H9 (cell line): ENCODE data around the gene KCTD12. TPM values are rescaled to one million over a fixed set of nuclear protein-coding genes. Genes with fewer than 3 reads are reported as not detected.

Experiments used
- DNase-seq: peaks from one replicate; pipeline ENCODE4 v3.0.0-alpha.2; 2017
- H2AFZ ChIP-seq: one replicate; pipeline ENCODE4 v1.6.1; 2013; ENCODE audit warnings: mild to moderate bottlenecking, low read length, control low read depth, moderate library complexity
- H2AK5ac ChIP-seq: 2 replicates; pipeline ENCODE4 v1.6.1; 2013; ENCODE audit warnings: low read length, control low read depth, mixed read lengths; ENCODE audit not compliant: insufficient read length
- H2BK120ac ChIP-seq: one replicate; pipeline ENCODE4 v1.6.1; 2013; ENCODE audit warnings: low read depth, mild to moderate bottlenecking, low read length, control low read depth, inconsistent platforms; ENCODE audit not compliant: poor library complexity, severe bottlenecking
- H2BK12ac ChIP-seq: 2 replicates; pipeline ENCODE4 v1.6.1; 2013; ENCODE audit warnings: low read length, control low read depth, mixed read lengths, low read depth; ENCODE audit not compliant: insufficient read length
- H2BK15ac ChIP-seq: 2 replicates; pipeline ENCODE4 v1.6.1; 2013; ENCODE audit warnings: low read depth, low read length, control low read depth
- H2BK20ac ChIP-seq: one replicate; pipeline ENCODE4 v1.6.1; 2013; ENCODE audit warnings: low read depth, mild to moderate bottlenecking, low read length, control low read depth, inconsistent platforms; ENCODE audit not compliant: poor library complexity, severe bottlenecking
- H2BK5ac ChIP-seq: 2 replicates; pipeline ENCODE4 v1.6.1; 2013; ENCODE audit warnings: low read length, control low read depth, mixed read lengths; ENCODE audit not compliant: insufficient read length
- H3K14ac ChIP-seq: 2 replicates; pipeline ENCODE4 v1.6.1; 2013; ENCODE audit warnings: low read length, control low read depth; ENCODE audit not compliant: insufficient read depth
- H3K18ac ChIP-seq: 2 replicates; pipeline ENCODE4 v1.6.1; 2013; ENCODE audit warnings: low read depth, mild to moderate bottlenecking, mixed read lengths, low read length, control low read depth; ENCODE audit not compliant: insufficient read length
- H3K23ac ChIP-seq: 2 replicates; pipeline ENCODE4 v1.6.1; 2013; ENCODE audit warnings: low read length, control low read depth, mixed read lengths, low read depth; ENCODE audit not compliant: insufficient read length
- H3K23me2 ChIP-seq: 2 replicates; pipeline ENCODE4 v1.6.1; 2013; ENCODE audit warnings: low read depth, mild to moderate bottlenecking, mixed read lengths, low read length, control low read depth; ENCODE audit not compliant: insufficient read length, poor library complexity, severe bottlenecking
- H3K27ac ChIP-seq: 2 replicates; pipeline ENCODE4 v1.5.1; 2013; ENCODE audit warnings: low read length, control low read depth, mixed read lengths, low read depth; ENCODE audit not compliant: insufficient read length
- H3K27me3 ChIP-seq: 2 replicates; pipeline ENCODE4 v1.6.1; 2013; ENCODE audit warnings: low read length, control low read depth, inconsistent platforms; ENCODE audit not compliant: insufficient read depth
- H3K4ac ChIP-seq: 2 replicates; pipeline ENCODE4 v1.6.1; 2013; ENCODE audit warnings: low read depth, mild to moderate bottlenecking, control low read depth, inconsistent platforms, low read length, moderate library complexity
- H3K4me1 ChIP-seq: 2 replicates; pipeline ENCODE4 v1.6.1; 2013; ENCODE audit warnings: low read length, control low read depth, inconsistent platforms; ENCODE audit not compliant: insufficient read depth
- H3K4me2 ChIP-seq: 2 replicates; pipeline ENCODE4 v1.6.1; 2013; ENCODE audit warnings: low read length, control low read depth, mixed read lengths; ENCODE audit not compliant: insufficient read length, insufficient read depth
- H3K56ac ChIP-seq: 2 replicates; pipeline ENCODE4 v1.6.1; 2013; ENCODE audit warnings: low read depth, mild to moderate bottlenecking, mixed read lengths, low read length, control low read depth; ENCODE audit not compliant: insufficient read length
- H3K79me1 ChIP-seq: 2 replicates; pipeline ENCODE4 v1.6.1; 2013; ENCODE audit warnings: low read depth, mild to moderate bottlenecking, moderate library complexity, low read length, control low read depth, inconsistent platforms; ENCODE audit not compliant: insufficient read depth, poor library complexity, severe bottlenecking
- H3K79me2 ChIP-seq: 2 replicates; pipeline ENCODE4 v1.6.1; 2013; ENCODE audit warnings: low read length, control low read depth, inconsistent platforms; ENCODE audit not compliant: insufficient read depth
- H3K9ac ChIP-seq: 2 replicates; pipeline ENCODE4 v1.6.1; 2013; ENCODE audit warnings: low read length, control low read depth, mixed read lengths; ENCODE audit not compliant: insufficient read length; ENCODE audit errors: extremely low read depth
- H3K9me3 ChIP-seq: one replicate; pipeline ENCODE4 v1.6.1; 2013; ENCODE audit warnings: low read depth, low read length, inconsistent platforms; ENCODE audit not compliant: control insufficient read depth
- H3T11ph ChIP-seq: one replicate; pipeline ENCODE4 v1.6.1; 2013; ENCODE audit warnings: mild to moderate bottlenecking, low read length, control low read depth, inconsistent platforms
- H4K20me1 ChIP-seq: one replicate; pipeline ENCODE4 v1.6.1; 2013; ENCODE audit not compliant: control insufficient read depth, insufficient read length, insufficient read depth
- H4K5ac ChIP-seq: 2 replicates; pipeline ENCODE4 v1.6.1; 2013; ENCODE audit warnings: low read depth, mild to moderate bottlenecking, mixed read lengths, low read length, control low read depth; ENCODE audit not compliant: insufficient read length
- H4K8ac ChIP-seq: replicated peaks from 2 replicates; pipeline ENCODE4 v1.6.1; 2013; ENCODE audit warnings: low read length, control low read depth, mixed read lengths, low read depth; ENCODE audit not compliant: insufficient read length
- H4K91ac ChIP-seq: 2 replicates; pipeline ENCODE4 v1.6.1; 2013; ENCODE audit warnings: low read depth, mild to moderate bottlenecking, moderate library complexity, mixed read lengths, low read length, control low read depth; ENCODE audit not compliant: insufficient read length
- H3K27ac Mint-ChIP-seq, 3 experiments: 2 replicates in 2 of 3; 3 replicates in 1 of 3; pipeline ENCODE4 v1.8.0; 2020 to 2021; ENCODE audit warnings: mixed read lengths in 3 of 3, mild to moderate bottlenecking in 1 of 3, moderate library complexity in 1 of 3
- H3K27me3 Mint-ChIP-seq: 2 replicates; pipeline ENCODE4 v1.8.0; 2021; ENCODE audit warnings: low read depth, mild to moderate bottlenecking, moderate library complexity, mixed read lengths
- H3K36me3 Mint-ChIP-seq, 3 experiments: 2 replicates in 2 of 3; 3 replicates in 1 of 3; pipeline ENCODE4 v1.8.0; 2020 to 2021; ENCODE audit warnings: low read depth in 3 of 3, mixed read lengths in 3 of 3; ENCODE audit not compliant: insufficient read depth in 1 of 3
- H3K4me1 Mint-ChIP-seq, 2 experiments: 2 replicates each; pipeline ENCODE4 v1.8.0; 2020; ENCODE audit warnings: mixed read lengths in 2 of 2
- H3K4me3 Mint-ChIP-seq, 2 experiments: 2 replicates in 1 of 2; 3 replicates in 1 of 2; pipeline ENCODE4 v1.8.0; 2020 to 2021; ENCODE audit warnings: mild to moderate bottlenecking in 2 of 2, mixed read lengths in 2 of 2, moderate library complexity in 1 of 2
- H3K9me3 Mint-ChIP-seq, 2 experiments: 2 replicates in 1 of 2; 3 replicates in 1 of 2; pipeline ENCODE4 v1.8.0; 2020; ENCODE audit warnings: mild to moderate bottlenecking in 2 of 2, mixed read lengths in 2 of 2, moderate library complexity in 1 of 2
- WGBS: extraction: QIAGEN DNeasy Blood & Tissue Kit; methylation state at CpG from one replicate; pipeline ENCODE4 v1.1.7; 2013; ENCODE audit warnings: missing lambda C conversion rate, low lambda C conversion rate, mixed read lengths; ENCODE audit not compliant: insufficient read length; ENCODE audit errors: extremely low coverage; 5-methylcytosine and 5-hydroxymethylcytosine counted together
- total RNA-seq: library from RNA; stranded (reverse); gene quantifications from 2 replicates; pipeline ENCODE4 v1.2.1, GENCODE V29; 2021
- TF ChIP-seq, protein P1 (sequence below): fragments of 200-600 bp; sonication (generic); conservative IDR thresholded peaks from 3 replicates; pipeline ENCODE4 v1.8.0; 2021; ENCODE audit warnings: antibody characterized with exemption, mild to moderate bottlenecking

KCTD12 gene
- total RNA-seq, 1 experiment from 2014 or later: 3.4 TPM

DNA sequence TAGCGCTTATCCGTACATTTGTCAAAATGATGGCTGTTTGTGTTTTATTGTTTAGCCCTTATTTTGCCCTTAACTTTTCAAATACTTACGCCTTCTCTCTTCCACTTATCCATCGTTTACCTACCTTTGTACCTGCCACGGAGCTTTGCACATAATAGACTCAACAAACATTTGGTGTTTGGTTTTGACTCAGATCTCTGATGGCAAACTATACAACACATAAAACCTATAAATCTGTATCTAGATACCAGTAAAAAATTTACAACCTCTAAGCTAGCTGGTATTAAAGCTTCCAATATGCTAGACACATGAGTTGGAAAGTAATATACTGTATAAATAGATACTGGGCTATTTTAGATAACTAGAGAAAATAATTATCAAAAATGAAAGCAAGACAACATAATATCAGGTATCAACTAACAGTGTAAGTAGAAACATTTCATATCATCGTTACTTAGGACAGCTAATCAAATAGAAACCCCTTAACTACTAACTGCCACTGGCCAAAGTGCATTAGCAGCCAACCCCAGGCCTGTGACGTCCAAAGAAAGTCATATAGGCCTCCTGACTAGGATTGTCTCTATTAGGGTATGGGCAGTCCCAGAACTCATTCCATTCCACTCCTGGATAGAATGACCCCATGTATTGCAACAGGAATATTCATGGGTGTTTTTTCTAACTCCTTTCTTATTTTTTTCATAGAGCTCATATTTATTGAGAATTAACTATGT, 53.8 kb downstream of the KCTD12 start:
- Mint-ChIP-seq H3K27ac (no peak overlapping the region), H3K36me3 (no peaks in the 10 kb centered on the region), H3K9me3 (no peaks in the 10 kb centered on the region), H3K27me3 (no peaks in the 10 kb centered on the region), H3K4me1 (0 out of 4 replicates have a peak, but pooled peaks cover 0 to 2% of the 10 kb centered on the region in 2 experiments), H3K4me3 (no peak overlapping the region)
- Histone ChIP-seq H3K9ac (no peak overlapping the region), H4K20me1 (no peaks in the 10 kb centered on the region), H3K27ac (no peak overlapping the region), H3K4ac (no peak overlapping the region), H3K4me1 (no peaks in the 10 kb centered on the region), H3K27me3 (no peaks in the 10 kb centered on the region), H3K79me1 (no peaks in the 10 kb centered on the region), H3K4me2 (no peak overlapping the region), H3K56ac (no peak overlapping the region), H3K18ac (no peak overlapping the region), H3K14ac (no peak overlapping the region), H3K23ac (no peak overlapping the region), H2BK15ac (no peak overlapping the region), H2BK20ac (no peak overlapping the region), H3T11ph (no peak overlapping the region), H3K9me3 (no peaks in the 10 kb centered on the region), H2BK12ac (no peak overlapping the region), H3K79me2 (no peaks in the 10 kb centered on the region), H4K8ac (no peak overlapping the region), H3K23me2 (no peaks in the 10 kb centered on the region), H2BK5ac (no peak overlapping the region), H2AK5ac (no peak overlapping the region), H4K91ac (no peak overlapping the region), H2AFZ (no peak overlapping the region), H4K5ac (no peak overlapping the region), H2BK120ac (no peak overlapping the region)
- WGBS: no CpG with 5 or more reads among the region's 7 CpGs
- DNase-seq: no peak
- TF ChIP-seq, protein P1, sequence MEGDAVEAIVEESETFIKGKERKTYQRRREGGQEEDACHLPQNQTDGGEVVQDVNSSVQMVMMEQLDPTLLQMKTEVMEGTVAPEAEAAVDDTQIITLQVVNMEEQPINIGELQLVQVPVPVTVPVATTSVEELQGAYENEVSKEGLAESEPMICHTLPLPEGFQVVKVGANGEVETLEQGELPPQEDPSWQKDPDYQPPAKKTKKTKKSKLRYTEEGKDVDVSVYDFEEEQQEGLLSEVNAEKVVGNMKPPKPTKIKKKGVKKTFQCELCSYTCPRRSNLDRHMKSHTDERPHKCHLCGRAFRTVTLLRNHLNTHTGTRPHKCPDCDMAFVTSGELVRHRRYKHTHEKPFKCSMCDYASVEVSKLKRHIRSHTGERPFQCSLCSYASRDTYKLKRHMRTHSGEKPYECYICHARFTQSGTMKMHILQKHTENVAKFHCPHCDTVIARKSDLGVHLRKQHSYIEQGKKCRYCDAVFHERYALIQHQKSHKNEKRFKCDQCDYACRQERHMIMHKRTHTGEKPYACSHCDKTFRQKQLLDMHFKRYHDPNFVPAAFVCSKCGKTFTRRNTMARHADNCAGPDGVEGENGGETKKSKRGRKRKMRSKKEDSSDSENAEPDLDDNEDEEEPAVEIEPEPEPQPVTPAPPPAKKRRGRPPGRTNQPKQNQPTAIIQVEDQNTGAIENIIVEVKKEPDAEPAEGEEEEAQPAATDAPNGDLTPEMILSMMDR: no peak
